ENCODE results near the gene ATG7.

- TF ChIP-seq, protein P1, sequence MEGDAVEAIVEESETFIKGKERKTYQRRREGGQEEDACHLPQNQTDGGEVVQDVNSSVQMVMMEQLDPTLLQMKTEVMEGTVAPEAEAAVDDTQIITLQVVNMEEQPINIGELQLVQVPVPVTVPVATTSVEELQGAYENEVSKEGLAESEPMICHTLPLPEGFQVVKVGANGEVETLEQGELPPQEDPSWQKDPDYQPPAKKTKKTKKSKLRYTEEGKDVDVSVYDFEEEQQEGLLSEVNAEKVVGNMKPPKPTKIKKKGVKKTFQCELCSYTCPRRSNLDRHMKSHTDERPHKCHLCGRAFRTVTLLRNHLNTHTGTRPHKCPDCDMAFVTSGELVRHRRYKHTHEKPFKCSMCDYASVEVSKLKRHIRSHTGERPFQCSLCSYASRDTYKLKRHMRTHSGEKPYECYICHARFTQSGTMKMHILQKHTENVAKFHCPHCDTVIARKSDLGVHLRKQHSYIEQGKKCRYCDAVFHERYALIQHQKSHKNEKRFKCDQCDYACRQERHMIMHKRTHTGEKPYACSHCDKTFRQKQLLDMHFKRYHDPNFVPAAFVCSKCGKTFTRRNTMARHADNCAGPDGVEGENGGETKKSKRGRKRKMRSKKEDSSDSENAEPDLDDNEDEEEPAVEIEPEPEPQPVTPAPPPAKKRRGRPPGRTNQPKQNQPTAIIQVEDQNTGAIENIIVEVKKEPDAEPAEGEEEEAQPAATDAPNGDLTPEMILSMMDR (IDR thresholded peaks at IDR 0.05), result no peak
- TF ChIP-seq POLR2A (IDR thresholded peaks at IDR 0.05) (no peak), POLR2AphosphoS5 (IDR thresholded peaks at IDR 0.05; ENCODE audit: insufficient read depth in 1 of 2, low read depth in 1 of 2) (no peak)
Measured at GRCh38 chr3:11238880-11239279, 33.3 kb upstream of the ATG7 start.

Measured in vagina (tissue), 2 donors.